ENCODE data around the gene NTRK3. TPM values are rescaled to one million over a fixed set of nuclear protein-coding genes. Genes with fewer than 3 reads are reported as not detected.
"Not testable (repeated sequence)": the region's sequence is repeated elsewhere in the genome, so short reads cannot be mapped to it uniquely, and the experiment has no call there.

NTRK3 gene
- total RNA-seq, 1 donor from 2014 or later, result 1.6 TPM

DNA sequence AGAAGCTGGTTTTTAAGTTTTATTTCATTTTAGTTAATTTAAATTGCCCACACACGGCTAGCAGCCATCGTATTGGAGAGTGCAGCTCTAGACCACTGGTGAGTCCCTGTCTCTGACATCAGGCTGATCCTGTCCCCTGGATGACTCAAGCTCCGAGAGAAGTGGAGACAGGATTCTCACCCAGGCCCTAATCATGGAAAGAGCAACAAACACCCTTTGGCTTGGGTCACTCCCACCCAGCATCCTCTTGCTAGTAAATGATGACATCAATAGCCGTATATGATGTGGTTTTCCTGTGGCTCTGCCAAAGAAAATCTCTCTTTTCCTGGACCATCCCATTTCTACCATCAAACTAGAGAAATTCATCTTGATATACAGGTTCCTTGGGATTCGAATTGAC is 182.2 kb downstream of the NTRK3 start:
- DNase-seq (ENCODE audit: low spot score), result no peak

DNA sequence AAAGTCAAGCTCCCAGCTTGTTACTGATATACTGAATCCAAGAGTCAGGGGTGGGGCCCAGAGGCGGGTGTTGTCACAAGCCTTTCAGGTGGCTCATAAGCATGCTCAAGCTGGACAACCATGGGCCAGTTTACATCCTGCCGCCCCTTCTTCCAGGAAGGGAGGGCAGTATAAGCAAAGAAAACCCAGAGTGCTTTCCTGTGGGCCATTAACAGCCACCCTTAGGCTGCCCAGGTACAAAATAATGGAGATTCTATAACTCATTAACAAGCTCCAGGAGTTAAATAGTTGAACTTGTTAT is 183.2 kb downstream of the NTRK3 start:
- no peak for DNase-seq (ENCODE audit: low spot score)

- DNase-seq (ENCODE audit: low spot score), result no peak
Measured at GRCh38 chr15:88072598-88073390, 183.7 kb downstream of the NTRK3 start.

DNA sequence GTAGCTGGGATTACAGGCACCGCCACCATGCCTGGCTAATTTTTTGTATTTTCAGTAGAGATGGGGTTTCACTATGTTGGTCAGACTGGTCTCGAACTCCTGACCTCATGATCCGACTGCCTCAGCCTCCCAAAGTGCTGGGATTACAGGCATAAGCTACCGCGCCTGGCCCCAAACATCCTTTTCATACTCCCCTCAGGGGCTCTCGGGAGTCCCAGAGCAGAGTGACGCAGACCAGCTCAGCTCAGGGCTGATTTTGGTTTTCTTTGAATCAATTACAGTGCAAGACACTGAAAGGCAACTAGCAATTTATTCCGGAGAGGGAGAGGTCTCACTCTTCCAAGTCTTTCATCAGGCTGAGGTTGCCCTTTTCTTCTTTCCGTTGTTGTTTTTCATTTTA is 184.4 kb downstream of the NTRK3 start:
- DNase-seq (ENCODE audit: low spot score), result not testable (repeated sequence)

- DNase-seq (ENCODE audit: low spot score), result no peak
Measured at GRCh38 chr15:88071141-88071540, 185.4 kb downstream of the NTRK3 start.

- DNase-seq (ENCODE audit: low spot score), result no peak
Measured at GRCh38 chr15:88069561-88069960, 187.0 kb downstream of the NTRK3 start.

GRCh38 chr15:88067331-88067685 is 189.2 kb downstream of the NTRK3 start:
- no peak for DNase-seq (ENCODE audit: low spot score)

DNA sequence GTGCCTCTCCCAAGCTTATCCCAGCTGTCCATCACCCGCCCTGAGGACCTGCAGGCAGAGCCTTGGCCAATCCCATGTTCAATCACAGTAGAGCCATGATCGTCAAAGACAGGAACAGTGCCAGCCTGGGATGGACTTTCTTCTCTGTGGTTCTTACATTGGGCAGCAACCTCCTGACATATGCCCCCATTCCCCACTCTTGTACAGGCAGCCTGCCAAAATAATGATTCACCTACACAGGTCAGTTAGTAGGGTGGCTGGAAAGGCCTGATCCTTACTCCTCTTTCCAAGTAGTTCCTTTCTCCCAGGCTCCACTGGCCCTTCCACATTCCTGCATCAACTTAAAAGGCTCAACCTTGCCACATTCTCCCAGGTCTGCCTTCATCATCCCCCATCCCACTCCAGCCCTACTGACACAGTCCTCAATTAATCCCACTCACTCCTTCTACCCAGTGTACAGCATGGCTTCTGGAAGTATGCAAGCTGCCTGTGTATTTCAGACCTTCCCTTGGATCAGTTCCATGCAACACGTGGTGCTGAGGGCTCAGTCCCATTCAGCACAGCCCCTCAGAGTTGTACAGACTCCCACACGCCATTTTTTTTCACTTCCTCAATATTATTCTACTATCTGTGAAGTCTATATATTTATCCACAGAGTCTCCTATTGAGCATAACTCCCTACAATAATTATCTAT is 189.8 kb downstream of the NTRK3 start:
- no peak for DNase-seq (ENCODE audit: low spot score)

- DNase-seq (ENCODE audit: low spot score), result no peak
Measured at GRCh38 chr15:88061452-88061851, 195.1 kb downstream of the NTRK3 start.

DNA sequence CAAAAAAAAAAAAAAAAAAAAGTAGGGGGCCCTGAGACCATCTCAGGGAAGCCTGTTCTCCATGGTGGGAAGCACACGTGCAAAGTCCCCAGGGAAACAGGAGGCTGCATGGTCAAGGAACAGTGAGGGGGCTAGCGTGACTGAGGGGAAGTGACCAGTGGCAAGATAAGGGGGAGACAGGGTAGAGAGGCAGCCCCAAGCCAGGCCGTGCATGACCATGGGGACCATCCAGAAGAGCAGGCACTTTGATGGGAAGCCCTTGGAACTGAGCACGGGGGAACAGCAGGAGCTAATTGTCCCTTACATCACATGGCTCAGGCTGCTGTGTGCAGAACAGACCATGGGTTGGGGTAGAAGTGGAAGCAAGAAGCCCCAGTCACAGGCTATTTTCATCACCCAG is 196.2 kb downstream of the NTRK3 start:
- no peak for DNase-seq (ENCODE audit: low spot score)

GRCh38 chr15:88057836-88058235 is 198.7 kb downstream of the NTRK3 start:
- no peak for DNase-seq (ENCODE audit: low spot score)

- DNase-seq (ENCODE audit: low spot score), result no peak
Measured at GRCh38 chr15:88049506-88049905, 207.0 kb downstream of the NTRK3 start.

DNA sequence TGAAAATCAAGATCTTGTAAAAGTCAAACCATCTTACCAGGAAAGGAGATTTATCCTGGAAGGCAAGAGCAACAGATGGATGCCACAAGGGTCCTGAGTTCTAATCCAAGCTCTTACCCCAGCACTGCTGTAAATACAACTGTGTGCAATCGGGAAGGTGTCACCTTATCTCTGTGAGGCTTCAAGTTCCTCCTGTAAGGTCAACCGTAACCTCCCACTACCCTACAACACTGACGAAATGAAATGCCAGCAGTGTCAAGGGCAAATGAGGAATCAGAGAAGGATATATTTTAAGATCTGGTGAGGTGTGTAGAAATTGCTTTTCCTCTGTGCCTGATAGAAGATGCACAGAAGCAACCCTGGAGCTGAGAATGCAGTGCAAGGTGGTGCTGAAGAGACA is 207.8 kb downstream of the NTRK3 start:
- no peak for DNase-seq (ENCODE audit: low spot score)

- no peak for DNase-seq (ENCODE audit: low spot score)
Measured at GRCh38 chr15:88048237-88048636, 208.3 kb downstream of the NTRK3 start.

DNA sequence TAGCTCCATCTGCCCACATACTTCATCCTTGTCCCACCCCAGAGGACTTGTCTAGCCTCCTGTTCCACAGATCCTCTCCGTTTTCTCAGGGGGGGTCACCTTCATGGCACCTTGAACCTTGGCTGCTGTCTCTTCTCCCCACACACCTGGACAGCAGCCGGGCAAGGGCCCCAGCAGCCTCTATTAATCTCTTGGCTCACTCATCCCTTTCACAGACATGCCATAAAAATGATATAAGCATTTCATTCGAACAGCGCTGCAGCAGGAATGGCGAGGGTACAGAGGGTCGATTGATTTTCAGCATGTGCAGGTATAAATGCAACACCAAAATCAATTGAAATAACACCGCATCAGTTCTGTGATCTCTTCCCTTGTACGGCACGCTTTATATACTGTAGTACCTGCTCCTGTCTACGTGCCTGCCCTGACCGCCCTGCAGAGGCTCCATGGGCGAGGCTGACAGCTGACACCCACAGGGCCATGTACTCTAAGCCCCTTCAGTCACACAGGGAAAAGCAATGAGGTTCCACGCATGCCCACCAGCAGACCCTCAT is 209.9 kb downstream of the NTRK3 start:
- no peak for DNase-seq (ENCODE audit: low spot score)

DNA sequence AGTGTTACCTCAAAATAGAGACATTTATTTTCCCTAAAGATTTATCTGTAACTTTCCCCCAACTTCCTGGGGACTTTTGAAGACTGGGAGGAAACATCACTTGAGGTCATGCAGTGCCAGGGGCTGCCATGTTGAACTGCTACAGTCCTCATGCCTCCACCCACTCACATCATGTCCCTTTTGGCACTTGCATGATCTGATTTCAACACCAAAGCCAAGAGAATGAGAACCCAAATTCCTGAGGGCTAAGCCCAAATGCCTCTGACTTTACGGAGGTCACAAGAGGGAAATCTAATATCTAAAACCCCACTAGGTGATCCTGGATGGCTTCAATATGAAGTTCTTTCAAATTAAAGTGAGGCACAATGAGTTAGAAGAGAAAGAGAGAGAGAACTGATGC is 213.1 kb downstream of the NTRK3 start:
- DNase-seq (ENCODE audit: low spot score), result no peak

DNA sequence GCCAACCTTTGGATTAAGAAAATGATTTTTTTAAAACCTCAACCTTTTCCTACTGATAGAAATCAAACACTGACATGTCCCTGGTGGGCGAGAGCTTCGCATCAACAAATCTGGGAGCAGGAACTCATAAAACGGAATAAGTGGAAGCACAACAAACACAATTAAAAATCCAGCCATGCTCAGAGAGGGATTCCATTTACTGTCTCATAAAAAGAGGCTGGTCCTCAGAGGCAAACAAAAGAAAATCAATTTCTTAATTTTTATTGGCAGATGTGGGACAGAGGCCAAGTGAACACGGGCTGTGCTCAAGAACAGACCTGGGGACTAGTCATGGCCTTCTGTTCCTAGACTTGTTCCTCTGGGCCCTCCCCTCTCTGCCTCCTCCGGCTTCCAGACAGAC is 214.5 kb downstream of the NTRK3 start:
- no peak for DNase-seq (ENCODE audit: low spot score)

GRCh38 chr15:88040516-88040915 is 216.0 kb downstream of the NTRK3 start:
- no peak for DNase-seq (ENCODE audit: low spot score)

- DNase-seq (ENCODE audit: low spot score), result no peak
Measured at GRCh38 chr15:88038261-88038660, 218.3 kb downstream of the NTRK3 start.

DNA sequence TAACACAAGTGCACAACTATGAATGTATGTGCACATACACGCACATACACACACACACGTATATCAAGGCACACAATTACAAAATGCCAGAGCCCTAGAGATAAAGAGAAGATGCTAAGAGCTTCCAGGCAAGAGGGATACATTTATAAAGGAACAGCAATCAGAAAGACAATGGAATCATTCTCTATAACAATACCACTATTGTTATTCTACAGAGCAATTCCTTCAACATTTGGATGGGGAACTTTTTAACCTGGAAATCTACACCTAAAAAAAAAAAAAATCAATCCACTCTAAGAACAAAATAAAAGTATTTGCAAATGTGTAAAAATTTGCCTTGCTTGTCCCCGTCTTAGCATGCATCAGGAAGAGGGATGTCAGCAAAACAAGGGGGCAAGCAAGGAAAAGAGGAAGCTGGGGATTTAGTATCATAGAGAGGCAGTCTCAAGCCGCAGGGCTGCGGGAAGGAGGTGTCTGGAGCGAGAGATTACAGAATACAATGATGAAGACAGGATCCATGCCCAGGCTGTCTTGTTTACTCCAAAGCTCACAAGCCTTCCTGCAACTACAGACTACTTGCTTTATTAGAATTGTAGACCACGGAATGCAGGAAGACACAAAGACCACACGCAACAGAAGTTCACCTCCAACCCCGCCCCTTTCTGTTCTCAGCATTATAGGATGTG is 220.2 kb downstream of the NTRK3 start:
- DNase-seq (ENCODE audit: low spot score), result no peak

- no peak for DNase-seq (ENCODE audit: low spot score)
Measured at GRCh38 chr15:88035381-88035780, 221.2 kb downstream of the NTRK3 start.

GRCh38 chr15:88033421-88033820 is 223.1 kb downstream of the NTRK3 start:
- DNase-seq (ENCODE audit: low spot score), result not testable (repeated sequence)

DNA sequence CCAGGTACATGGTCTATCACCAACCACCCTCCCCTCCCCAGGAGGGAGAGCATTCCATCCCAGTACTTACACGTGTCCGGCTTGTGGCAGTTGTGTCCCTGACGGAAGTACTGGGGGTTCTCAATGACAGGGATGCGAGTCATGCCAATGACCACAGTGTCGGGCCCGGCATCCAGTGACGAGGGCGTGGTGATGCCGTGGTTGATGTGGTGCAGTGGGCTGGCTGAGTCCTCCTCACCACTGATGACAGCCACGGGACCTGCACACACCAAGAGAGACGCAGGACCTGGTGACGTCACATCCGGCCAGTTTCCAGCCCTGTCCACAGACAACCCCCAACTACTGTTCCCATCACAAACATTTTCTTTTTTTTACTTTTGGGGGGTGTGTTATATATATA is 223.8 kb downstream of the NTRK3 start:
- DNase-seq (ENCODE audit: low spot score), result no peak
